ENCODE measurements around the gene CMIP.

Gene CMIP

GRCh38 chr16:81549547-81550431 is 105.2 kb downstream of the CMIP start:
- H3K4me3 ChIP-seq (replicated peaks; ENCODE audit: low read depth, low read length): no peak overlapping the region
- TF ChIP-seq, protein P1, sequence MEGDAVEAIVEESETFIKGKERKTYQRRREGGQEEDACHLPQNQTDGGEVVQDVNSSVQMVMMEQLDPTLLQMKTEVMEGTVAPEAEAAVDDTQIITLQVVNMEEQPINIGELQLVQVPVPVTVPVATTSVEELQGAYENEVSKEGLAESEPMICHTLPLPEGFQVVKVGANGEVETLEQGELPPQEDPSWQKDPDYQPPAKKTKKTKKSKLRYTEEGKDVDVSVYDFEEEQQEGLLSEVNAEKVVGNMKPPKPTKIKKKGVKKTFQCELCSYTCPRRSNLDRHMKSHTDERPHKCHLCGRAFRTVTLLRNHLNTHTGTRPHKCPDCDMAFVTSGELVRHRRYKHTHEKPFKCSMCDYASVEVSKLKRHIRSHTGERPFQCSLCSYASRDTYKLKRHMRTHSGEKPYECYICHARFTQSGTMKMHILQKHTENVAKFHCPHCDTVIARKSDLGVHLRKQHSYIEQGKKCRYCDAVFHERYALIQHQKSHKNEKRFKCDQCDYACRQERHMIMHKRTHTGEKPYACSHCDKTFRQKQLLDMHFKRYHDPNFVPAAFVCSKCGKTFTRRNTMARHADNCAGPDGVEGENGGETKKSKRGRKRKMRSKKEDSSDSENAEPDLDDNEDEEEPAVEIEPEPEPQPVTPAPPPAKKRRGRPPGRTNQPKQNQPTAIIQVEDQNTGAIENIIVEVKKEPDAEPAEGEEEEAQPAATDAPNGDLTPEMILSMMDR (IDR thresholded peaks at IDR 0.05; ENCODE audit: insufficient read depth, low read length, poor library complexity, severe bottlenecking): no peak

GRCh38 chr16:81550432-81550808 is 105.8 kb downstream of the CMIP start:
- DNase-seq (ENCODE audit: extremely low read depth, insufficient read length): no peak
- Histone ChIP-seq H3K36me3 (ENCODE audit: control insufficient read depth, insufficient read depth, low read length) (no peaks in the 10 kb centered on the region; the same call in 1 of the 2 replicates), H3K4me3 (replicated peaks; ENCODE audit: low read depth, low read length) (no peak overlapping the region), H3K27me3 (replicated peaks; ENCODE audit: control insufficient read depth, insufficient read depth, low read length) (no peaks in the 10 kb centered on the region)
- TF ChIP-seq, protein P1 (IDR thresholded peaks at IDR 0.05; ENCODE audit: insufficient read depth, low read length, poor library complexity, severe bottlenecking): no peak

More at GRCh38 chr16:81549547-81550431, 105.2 kb downstream of the CMIP start:
- Histone ChIP-seq H3K27me3 (replicated peaks; ENCODE audit: control insufficient read depth, insufficient read depth, low read length) (no peaks in the 10 kb centered on the region), H3K36me3 (ENCODE audit: control insufficient read depth, insufficient read depth, low read length) (no peaks in the 10 kb centered on the region)
- DNase-seq (ENCODE audit: extremely low read depth, insufficient read length): no peak

- no peak for DNase-seq (ENCODE audit: extremely low read depth, insufficient read length)
- no peaks in the 10 kb centered on the region for H3K27me3 ChIP-seq (replicated peaks; ENCODE audit: control insufficient read depth, insufficient read depth, low read length)
- H3K4me3 ChIP-seq (replicated peaks; ENCODE audit: low read depth, low read length): no peak overlapping the region
- H3K36me3 ChIP-seq (ENCODE audit: control insufficient read depth, insufficient read depth, low read length): no peaks in the 10 kb centered on the region; the same call in 1 of the 2 replicates
- TF ChIP-seq, protein P1 (IDR thresholded peaks at IDR 0.05; ENCODE audit: insufficient read depth, low read length, poor library complexity, severe bottlenecking): no peak
Observed at GRCh38 chr16:81551151-81551808, 106.7 kb downstream of the CMIP start.

- no peak for DNase-seq (ENCODE audit: extremely low read depth, insufficient read length)
- TF ChIP-seq, protein P1 (IDR thresholded peaks at IDR 0.05; ENCODE audit: insufficient read depth, low read length, poor library complexity, severe bottlenecking): no peak
- H3K27me3 ChIP-seq (replicated peaks; ENCODE audit: control insufficient read depth, insufficient read depth, low read length): no peaks in the 10 kb centered on the region
- H3K4me3 ChIP-seq (replicated peaks; ENCODE audit: low read depth, low read length): no peak overlapping the region
- no peaks in the 10 kb centered on the region; the same call in 1 of the 2 replicates for H3K36me3 ChIP-seq (ENCODE audit: control insufficient read depth, insufficient read depth, low read length)
Observed at GRCh38 chr16:81551821-81552304, 107.3 kb downstream of the CMIP start.

DNA sequence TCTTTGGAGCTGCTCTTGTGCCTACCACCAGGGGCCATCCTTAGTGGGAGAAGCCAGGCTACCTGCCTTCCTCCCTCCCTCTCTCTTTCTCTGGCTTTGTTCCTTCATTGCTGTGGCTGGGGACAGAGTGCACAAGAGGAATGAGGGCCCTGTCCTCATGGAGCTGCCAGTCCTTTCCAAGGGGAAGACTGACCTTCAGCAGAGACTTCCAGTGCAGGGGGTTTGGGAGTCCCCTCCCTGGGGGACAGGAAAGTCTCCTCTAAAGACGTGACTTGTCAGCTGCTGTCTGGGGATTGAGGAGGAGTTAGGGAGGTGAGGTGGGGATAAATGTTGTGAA is 108.1 kb downstream of the CMIP start:
- Histone ChIP-seq H3K27me3 (replicated peaks; ENCODE audit: control insufficient read depth, insufficient read depth, low read length) (no peaks in the 10 kb centered on the region), H3K36me3 (ENCODE audit: control insufficient read depth, insufficient read depth, low read length) (no peaks in the 10 kb centered on the region; the same call in 1 of the 2 replicates), H3K4me3 (replicated peaks; ENCODE audit: low read depth, low read length) (no peak overlapping the region)
- TF ChIP-seq, protein P1 (IDR thresholded peaks at IDR 0.05; ENCODE audit: insufficient read depth, low read length, poor library complexity, severe bottlenecking): no peak
- no peak for DNase-seq (ENCODE audit: extremely low read depth, insufficient read length)

All from GM06990 (cell line).